Measurements from ENCODE around the gene RASSF1. TPM values are rescaled to one million over a fixed set of nuclear protein-coding genes. Genes with fewer than 3 reads are reported as not detected.

Gene RASSF1
- total RNA-seq, 1 experiment from 2014 or later = 32.0 TPM

- Mint-ChIP-seq H3K4me3 (ENCODE audit: unreplicated experiment) (no peak overlapping the region), H3K27ac (ENCODE audit: low read depth, unreplicated experiment) (no peak overlapping the region), H3K9me3 (ENCODE audit: unreplicated experiment) (no peaks in the 10 kb centered on the region), H3K36me3 (ENCODE audit: insufficient read depth, unreplicated experiment) (no peaks in the 10 kb centered on the region), H3K4me1 (ENCODE audit: insufficient read depth, unreplicated experiment) (peaks cover 14% of the 10 kb centered on the region), H3K27me3 (ENCODE audit: insufficient read depth, unreplicated experiment) (no peaks in the 10 kb centered on the region)
- no TSS peak for BruUV-seq (replicated peaks)
- intact Hi-C loops (cut with micrococcal nuclease) = no loop called here
- CTCF ChIA-PET = interaction anchor here (0.9 to 1.4 kb wide), 3 partner anchors 155 to 228 kb away, joined by 3 read pairs; no protein-coding TSS in a partner anchor
- TF ChIP-seq CTCF (IDR thresholded peaks at IDR 0.05; ENCODE audit: unreplicated experiment) = no peak
- POLR2A ChIA-PET = no interaction called here
- DNase-seq (ENCODE audit: unreplicated experiment) = no peak
These were observed 47.5 kb upstream of the RASSF1 start for GRCh38 chr3:50388016-50388719.

GRCh38 chr3:50385754-50386153 is 45.1 kb upstream of the RASSF1 start:
- DNase-seq (ENCODE audit: unreplicated experiment) = no peak
- H3K4me3 Mint-ChIP-seq (ENCODE audit: unreplicated experiment) = no peak overlapping the region
- TF ChIP-seq CTCF (IDR thresholded peaks at IDR 0.05; ENCODE audit: unreplicated experiment) = no peak
- H3K4me1 Mint-ChIP-seq (ENCODE audit: insufficient read depth, unreplicated experiment) = peaks cover 5% of the 10 kb centered on the region
- POLR2A ChIA-PET = no interaction called here
- no TSS peak for BruUV-seq (replicated peaks)
- CTCF ChIA-PET = interaction anchor here (1.0 kb wide), 1 partner anchor 163 kb away, joined by 3 read pairs; no protein-coding TSS in a partner anchor
- no peak overlapping the region for H3K27ac Mint-ChIP-seq (ENCODE audit: low read depth, unreplicated experiment)
- H3K9me3 Mint-ChIP-seq (ENCODE audit: unreplicated experiment) = no peaks in the 10 kb centered on the region
- H3K36me3 Mint-ChIP-seq (ENCODE audit: insufficient read depth, unreplicated experiment) = no peaks in the 10 kb centered on the region
- intact Hi-C loops (cut with micrococcal nuclease) = no loop called here
- no peaks in the 10 kb centered on the region for H3K27me3 Mint-ChIP-seq (ENCODE audit: insufficient read depth, unreplicated experiment)

- Mint-ChIP-seq H3K27ac (ENCODE audit: low read depth, unreplicated experiment) (no peak overlapping the region), H3K4me3 (ENCODE audit: unreplicated experiment) (no peak overlapping the region), H3K9me3 (ENCODE audit: unreplicated experiment) (no peaks in the 10 kb centered on the region), H3K4me1 (ENCODE audit: insufficient read depth, unreplicated experiment) (no peaks in the 10 kb centered on the region), H3K36me3 (ENCODE audit: insufficient read depth, unreplicated experiment) (no peaks in the 10 kb centered on the region), H3K27me3 (ENCODE audit: insufficient read depth, unreplicated experiment) (no peaks in the 10 kb centered on the region)
- no peak for DNase-seq (ENCODE audit: unreplicated experiment)
- TF ChIP-seq CTCF (IDR thresholded peaks at IDR 0.05; ENCODE audit: unreplicated experiment) = no peak
- POLR2A ChIA-PET = no interaction called here
- CTCF ChIA-PET = interaction anchor here (0.6 to 0.9 kb wide), 3 partner anchors 15 to 248 kb away, joined by 3 to 4 read pairs (median 3); no protein-coding TSS in a partner anchor
- BruUV-seq (replicated peaks) = no TSS peak
- intact Hi-C loops (cut with micrococcal nuclease) = no loop called here
These were observed 43.1 kb upstream of the RASSF1 start for GRCh38 chr3:50383750-50384149.

GRCh38 chr3:50382722-50383121 is 42.1 kb upstream of the RASSF1 start:
- H3K27me3 Mint-ChIP-seq (ENCODE audit: insufficient read depth, unreplicated experiment) = no peaks in the 10 kb centered on the region

More at GRCh38 chr3:50382722-50383121, 42.1 kb upstream of the RASSF1 start:
- intact Hi-C loops (cut with micrococcal nuclease) = no loop called here
- no peak for DNase-seq (ENCODE audit: unreplicated experiment)
- POLR2A ChIA-PET = no interaction called here
- TF ChIP-seq CTCF (IDR thresholded peaks at IDR 0.05; ENCODE audit: unreplicated experiment) = no peak
- Mint-ChIP-seq H3K4me1 (ENCODE audit: insufficient read depth, unreplicated experiment) (no peaks in the 10 kb centered on the region), H3K27ac (ENCODE audit: low read depth, unreplicated experiment) (no peak overlapping the region), H3K36me3 (ENCODE audit: insufficient read depth, unreplicated experiment) (no peaks in the 10 kb centered on the region), H3K9me3 (ENCODE audit: unreplicated experiment) (no peaks in the 10 kb centered on the region), H3K4me3 (ENCODE audit: unreplicated experiment) (no peak overlapping the region)
- no TSS peak for BruUV-seq (replicated peaks)
- CTCF ChIA-PET = interaction anchor here (0.9 kb wide), 1 partner anchor 30 kb away, joined by 4 read pairs; no protein-coding TSS in a partner anchor

Data from MCF 10A (cell line).